ENCODE measurements around the gene KRTAP6-2. TPM values are rescaled to one million over a fixed set of nuclear protein-coding genes. Genes with fewer than 3 reads are reported as not detected.

Gene KRTAP6-2
- polyA plus RNA-seq, 2 of the 4 experiments (the other 2 are of a cell fraction): not detected

- ChIA-PET CTCF (no interaction called here), POLR2A (no interaction called here)
- H3K9me3 ChIP-seq: no peaks in the 10 kb centered on the region
- ATAC-seq (no peak), FAIRE-seq (no peak), DNase-seq (ENCODE audit: low read depth in 1 of 2, low spot score in 1 of 2) (no peak)
- 0% methylated on average over 2 of the region's 2 CpGs for WGBS (ENCODE audit: missing lambda C conversion rate)
- H3K4me3 ChIP-seq: no peak within 1 kb of the TSS
- TF ChIP-seq, protein P1, sequence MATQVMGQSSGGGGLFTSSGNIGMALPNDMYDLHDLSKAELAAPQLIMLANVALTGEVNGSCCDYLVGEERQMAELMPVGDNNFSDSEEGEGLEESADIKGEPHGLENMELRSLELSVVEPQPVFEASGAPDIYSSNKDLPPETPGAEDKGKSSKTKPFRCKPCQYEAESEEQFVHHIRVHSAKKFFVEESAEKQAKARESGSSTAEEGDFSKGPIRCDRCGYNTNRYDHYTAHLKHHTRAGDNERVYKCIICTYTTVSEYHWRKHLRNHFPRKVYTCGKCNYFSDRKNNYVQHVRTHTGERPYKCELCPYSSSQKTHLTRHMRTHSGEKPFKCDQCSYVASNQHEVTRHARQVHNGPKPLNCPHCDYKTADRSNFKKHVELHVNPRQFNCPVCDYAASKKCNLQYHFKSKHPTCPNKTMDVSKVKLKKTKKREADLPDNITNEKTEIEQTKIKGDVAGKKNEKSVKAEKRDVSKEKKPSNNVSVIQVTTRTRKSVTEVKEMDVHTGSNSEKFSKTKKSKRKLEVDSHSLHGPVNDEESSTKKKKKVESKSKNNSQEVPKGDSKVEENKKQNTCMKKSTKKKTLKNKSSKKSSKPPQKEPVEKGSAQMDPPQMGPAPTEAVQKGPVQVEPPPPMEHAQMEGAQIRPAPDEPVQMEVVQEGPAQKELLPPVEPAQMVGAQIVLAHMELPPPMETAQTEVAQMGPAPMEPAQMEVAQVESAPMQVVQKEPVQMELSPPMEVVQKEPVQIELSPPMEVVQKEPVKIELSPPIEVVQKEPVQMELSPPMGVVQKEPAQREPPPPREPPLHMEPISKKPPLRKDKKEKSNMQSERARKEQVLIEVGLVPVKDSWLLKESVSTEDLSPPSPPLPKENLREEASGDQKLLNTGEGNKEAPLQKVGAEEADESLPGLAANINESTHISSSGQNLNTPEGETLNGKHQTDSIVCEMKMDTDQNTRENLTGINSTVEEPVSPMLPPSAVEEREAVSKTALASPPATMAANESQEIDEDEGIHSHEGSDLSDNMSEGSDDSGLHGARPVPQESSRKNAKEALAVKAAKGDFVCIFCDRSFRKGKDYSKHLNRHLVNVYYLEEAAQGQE (IDR thresholded peaks at IDR 0.05): no peak
- TF ChIP-seq ZC3H11A (IDR thresholded peaks at IDR 0.05): no peak
- no peak for TF ChIP-seq CTCF (IDR thresholded peaks at IDR 0.05)
- no peak for TF ChIP-seq BHLHE40 (IDR thresholded peaks at IDR 0.05; ENCODE audit: low read depth, low read length)
- TF ChIP-seq, protein P2, sequence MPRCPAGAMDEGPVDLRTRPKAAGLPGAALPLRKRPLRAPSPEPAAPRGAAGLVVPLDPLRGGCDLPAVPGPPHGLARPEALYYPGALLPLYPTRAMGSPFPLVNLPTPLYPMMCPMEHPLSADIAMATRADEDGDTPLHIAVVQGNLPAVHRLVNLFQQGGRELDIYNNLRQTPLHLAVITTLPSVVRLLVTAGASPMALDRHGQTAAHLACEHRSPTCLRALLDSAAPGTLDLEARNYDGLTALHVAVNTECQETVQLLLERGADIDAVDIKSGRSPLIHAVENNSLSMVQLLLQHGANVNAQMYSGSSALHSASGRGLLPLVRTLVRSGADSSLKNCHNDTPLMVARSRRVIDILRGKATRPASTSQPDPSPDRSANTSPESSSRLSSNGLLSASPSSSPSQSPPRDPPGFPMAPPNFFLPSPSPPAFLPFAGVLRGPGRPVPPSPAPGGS (IDR thresholded peaks at IDR 0.05): no peak
- no peak for TF ChIP-seq KDM1A (IDR thresholded peaks at IDR 0.05; ENCODE audit: low read depth)
- TF ChIP-seq MYC (IDR thresholded peaks at IDR 0.05; ENCODE audit: borderline replicate concordance, low read length): no peak
- no peak for TF ChIP-seq ZNF302 (CRISPR knock-in tag; IDR thresholded peaks at IDR 0.05)
- H3K4me1 ChIP-seq: no peaks in the 10 kb centered on the region
- no peak within 1 kb of the TSS for H3K27ac ChIP-seq
- no peak within 1 kb of the TSS for H3K4me2 ChIP-seq
Observed at GRCh38 chr21:30642564-30642963, 43.9 kb upstream of the KRTAP6-2 start, which contains the start of gene KRTAP20-3. KRTAP20-3 (plus strand) TSS chr21:30642864.

DNA sequence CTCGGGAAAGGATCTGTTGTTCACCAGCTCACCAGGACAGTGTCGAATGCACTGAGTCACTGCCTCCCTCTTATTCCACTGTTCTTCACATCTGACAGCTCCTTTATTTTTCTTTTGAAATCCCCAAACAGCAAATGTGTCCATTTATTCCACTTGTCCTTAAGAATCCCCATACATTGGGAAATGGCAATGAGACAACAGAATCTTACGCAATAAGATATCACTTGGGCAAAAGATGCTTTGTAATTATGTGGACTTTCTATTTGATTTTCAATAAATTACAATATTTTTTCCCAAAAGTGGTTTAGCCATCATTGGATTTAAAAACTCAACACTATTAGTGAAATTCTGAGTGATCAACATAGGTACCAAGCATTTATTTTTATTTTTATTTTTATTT, 40.0 kb upstream of the KRTAP6-2 start:
- ChIA-PET POLR2A (no interaction called here), CTCF (no interaction called here)
- Histone ChIP-seq H3K27ac (no peak overlapping the region), H3K4me2 (no peak overlapping the region), H3K4me1 (no peaks in the 10 kb centered on the region), H3K9me3 (no peaks in the 10 kb centered on the region), H3K4me3 (no peak overlapping the region)
- no peak for ATAC-seq
- DNase-seq (ENCODE audit: low read depth in 1 of 2, low spot score in 1 of 2): no peak
- no peak for FAIRE-seq
- no peak for TF ChIP-seq MYC (IDR thresholded peaks at IDR 0.05; ENCODE audit: borderline replicate concordance, low read length)
- no peak for TF ChIP-seq E2F6 (IDR thresholded peaks at IDR 0.05; ENCODE audit: borderline replicate concordance, low read depth)
- 4% methylated on average over 3 of the region's 3 CpGs for WGBS (ENCODE audit: missing lambda C conversion rate)

DNA sequence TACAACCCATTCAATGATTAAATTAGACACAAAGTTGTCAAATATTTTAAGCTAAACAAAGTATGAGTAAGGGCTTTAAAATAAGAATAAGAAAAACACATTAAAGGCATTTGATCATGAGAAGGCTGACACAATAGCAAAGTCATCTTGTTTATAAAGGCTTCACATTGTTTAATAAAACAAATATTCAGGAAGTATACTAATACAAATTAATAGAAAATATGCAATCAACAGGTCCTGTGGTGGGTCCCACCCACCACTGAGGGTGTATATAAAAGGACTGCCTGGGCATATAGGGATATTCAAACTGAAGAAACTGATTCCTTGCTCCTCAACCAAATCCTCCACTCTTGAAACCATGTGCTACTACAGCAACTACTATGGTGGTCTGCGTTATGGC, 36.2 kb upstream of the KRTAP6-2 start, which contains the start of gene KRTAP20-2:
Gene KRTAP20-2 (plus strand): TSS at position 301 of the 400 bp plus-strand sequence. CDS start 58 bp downstream, at position 359.
- no peak for FAIRE-seq
- WGBS (ENCODE audit: missing lambda C conversion rate): no CpG with 5 or more reads among the region's 1 CpG
- TF ChIP-seq HOXB5 (CRISPR knock-in tag; IDR thresholded peaks at IDR 0.05) (no peak), RFX5 (IDR thresholded peaks at IDR 0.05) (no peak), E2F6 (IDR thresholded peaks at IDR 0.05; ENCODE audit: borderline replicate concordance, low read depth) (no peak), ZNF302 (CRISPR knock-in tag; IDR thresholded peaks at IDR 0.05) (no peak), FOXS1 (CRISPR knock-in tag; IDR thresholded peaks at IDR 0.05) (no peak), ATOH8 (CRISPR knock-in tag; IDR thresholded peaks at IDR 0.05; ENCODE audit: low read depth) (no peak), FOSB (CRISPR knock-in tag; IDR thresholded peaks at IDR 0.05) (no peak), BHLHE40 (IDR thresholded peaks at IDR 0.05; ENCODE audit: low read depth, low read length) (no peak), NFE2L2 (conservative IDR thresholded peaks at IDR 0.05; ENCODE audit: low read length) (no peak), PHF8 (IDR thresholded peaks at IDR 0.05; ENCODE audit: borderline replicate concordance, low read depth) (no peak), RNF2 (IDR thresholded peaks at IDR 0.05; ENCODE audit: borderline replicate concordance, low read depth) (no peak), CTCF (IDR thresholded peaks at IDR 0.05) (no peak), NPAS2 (CRISPR knock-in tag; IDR thresholded peaks at IDR 0.05; ENCODE audit: borderline replicate concordance) (no peak), HOXA7 (CRISPR knock-in tag; IDR thresholded peaks at IDR 0.05) (no peak)
- TF ChIP-seq, protein P3, sequence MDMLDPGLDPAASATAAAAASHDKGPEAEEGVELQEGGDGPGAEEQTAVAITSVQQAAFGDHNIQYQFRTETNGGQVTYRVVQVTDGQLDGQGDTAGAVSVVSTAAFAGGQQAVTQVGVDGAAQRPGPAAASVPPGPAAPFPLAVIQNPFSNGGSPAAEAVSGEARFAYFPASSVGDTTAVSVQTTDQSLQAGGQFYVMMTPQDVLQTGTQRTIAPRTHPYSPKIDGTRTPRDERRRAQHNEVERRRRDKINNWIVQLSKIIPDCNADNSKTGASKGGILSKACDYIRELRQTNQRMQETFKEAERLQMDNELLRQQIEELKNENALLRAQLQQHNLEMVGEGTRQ (IDR thresholded peaks at IDR 0.05): no peak

More for the DNA sequence above, 36.2 kb upstream of the KRTAP6-2 start, which contains the start of gene KRTAP20-2:
- CTCF ChIA-PET: no interaction called here
- H3K4me2 ChIP-seq: no peak within 1 kb of the TSS
- H3K4me3 ChIP-seq: no peak within 1 kb of the TSS
- no peaks in the 10 kb centered on the region for H3K4me1 ChIP-seq
- ATAC-seq: no peak
- POLR2A ChIA-PET: no interaction called here
- no peaks in the 10 kb centered on the region for H3K9me3 ChIP-seq
- no peak for DNase-seq (ENCODE audit: low read depth in 1 of 2, low spot score in 1 of 2)
- no peak within 1 kb of the TSS for H3K27ac ChIP-seq
